Neuronal stem cell (in vitro differentiated cells): ENCODE data around the gene UTP25.

Source experiments
- DNase-seq: peaks from one replicate; pipeline ENCODE4 v3.0.0-alpha.2; 2013; ENCODE audit warnings: low spot score
- H2AFZ ChIP-seq: one replicate; pipeline ENCODE4 v1.6.1; 2013; ENCODE audit warnings: mild to moderate bottlenecking, low read length, inconsistent platforms
- H2AK5ac ChIP-seq: 2 replicates; pipeline ENCODE4 v1.6.1; 2013; ENCODE audit warnings: low read depth, mild to moderate bottlenecking, inconsistent platforms, low read length, moderate library complexity, mixed read lengths
- H2BK120ac ChIP-seq: 2 replicates; pipeline ENCODE4 v1.6.1; 2013; ENCODE audit warnings: low read depth, mild to moderate bottlenecking, inconsistent platforms, low read length, moderate library complexity, mixed read lengths
- H2BK12ac ChIP-seq: one replicate; pipeline ENCODE4 v1.6.1; 2013; ENCODE audit warnings: low read length, inconsistent platforms
- H2BK15ac ChIP-seq: 2 replicates; pipeline ENCODE4 v1.6.1; 2013; ENCODE audit warnings: mild to moderate bottlenecking, low read length, inconsistent platforms, mixed read lengths
- H2BK5ac ChIP-seq: one replicate; pipeline ENCODE4 v1.6.1; 2013; ENCODE audit warnings: inconsistent platforms, mild to moderate bottlenecking, low read length, moderate library complexity
- H3K14ac ChIP-seq: one replicate; pipeline ENCODE4 v1.6.1; 2013; ENCODE audit warnings: low read length, inconsistent platforms
- H3K18ac ChIP-seq: 2 replicates; pipeline ENCODE4 v1.6.1; 2013; ENCODE audit warnings: low read length, inconsistent platforms
- H3K23ac ChIP-seq: 2 replicates; pipeline ENCODE4 v1.6.1; 2013; ENCODE audit warnings: low read depth, mild to moderate bottlenecking, mixed read lengths, low read length, inconsistent platforms; ENCODE audit not compliant: poor library complexity
- H3K27ac ChIP-seq: replicated peaks from 3 replicates; pipeline ENCODE4 v1.5.1; 2013; ENCODE audit warnings: low read length, inconsistent platforms
- H3K27me3 ChIP-seq, 3 experiments: 2 replicates each; pipeline ENCODE4 v1.6.1; 2013; ENCODE audit warnings: low read length in 3 of 3, mild to moderate bottlenecking in 2 of 3, inconsistent platforms in 1 of 3, low read depth in 1 of 3, mixed read lengths in 1 of 3, moderate library complexity in 1 of 3; ENCODE audit not compliant: control insufficient read depth in 3 of 3, insufficient read depth in 3 of 3
- H3K36me3 ChIP-seq, 2 donors: replicated peaks in 1 of 2; 2 replicates each; pipeline ENCODE4 v1.6.1; 2013; ENCODE audit warnings: low read length in 2 of 2; ENCODE audit not compliant: control insufficient read depth in 2 of 2, insufficient read depth in 2 of 2
- H3K4ac ChIP-seq: 2 replicates; pipeline ENCODE4 v1.6.1; 2013; ENCODE audit warnings: inconsistent platforms, mild to moderate bottlenecking, low read length, moderate library complexity
- H3K4me1 ChIP-seq, 2 donors: 1 replicate in 1 of 2; 2 replicates in 1 of 2; pipeline ENCODE4 v1.6.1; 2013; ENCODE audit warnings: low read length in 2 of 2, low read depth in 1 of 2; ENCODE audit not compliant: control insufficient read depth in 2 of 2, insufficient read depth in 1 of 2
- H3K4me2 ChIP-seq: one replicate; pipeline ENCODE4 v1.6.1; 2013; ENCODE audit warnings: mild to moderate bottlenecking, low read length, inconsistent platforms; ENCODE audit not compliant: insufficient read depth, poor library complexity, severe bottlenecking
- H3K4me3 ChIP-seq, 2 donors: 2 replicates each; pipeline ENCODE4 v1.5.1; 2013; ENCODE audit warnings: low read length in 2 of 2, mild to moderate bottlenecking in 2 of 2, inconsistent platforms in 1 of 2, moderate library complexity in 1 of 2
- H3K79me1 ChIP-seq: one replicate; pipeline ENCODE4 v1.6.1; 2013; ENCODE audit warnings: low read depth, mild to moderate bottlenecking, inconsistent platforms, low read length, moderate library complexity
- H3K9ac ChIP-seq: one replicate; pipeline ENCODE4 v1.6.1; 2013; ENCODE audit warnings: mild to moderate bottlenecking, low read depth, low read length, inconsistent platforms; ENCODE audit not compliant: poor library complexity
- H3K9me3 ChIP-seq, 2 donors: replicated peaks in 1 of 2; 2 replicates each; pipeline versions ENCODE3 to v1.6.1; 2013; ENCODE audit warnings: low read length in 2 of 2, mild to moderate bottlenecking in 2 of 2, inconsistent platforms in 1 of 2, low read depth in 1 of 2, mixed read lengths in 1 of 2, moderate library complexity in 1 of 2; ENCODE audit not compliant: control insufficient read depth in 2 of 2, insufficient read depth in 1 of 2
- H4K8ac ChIP-seq: one replicate; pipeline ENCODE4 v1.6.1; 2013; ENCODE audit warnings: low read depth, mild to moderate bottlenecking, inconsistent platforms, low read length, moderate library complexity
- H4K91ac ChIP-seq: one replicate; pipeline ENCODE4 v1.6.1; 2013; ENCODE audit warnings: low read length, low read depth, mild to moderate bottlenecking, inconsistent platforms; ENCODE audit not compliant: poor library complexity
- WGBS, 2 donors: extraction: QIAGEN DNeasy Blood & Tissue Kit; methylation state at CpG; one replicate each; pipeline ENCODE4 v1.1.7; 2013; ENCODE audit warnings: missing lambda C conversion rate in 2 of 2, mixed read lengths in 1 of 2; ENCODE audit not compliant: insufficient read length in 2 of 2, insufficient replicate concordance in 1 of 2; ENCODE audit errors: extremely low coverage in 2 of 2; 5-methylcytosine and 5-hydroxymethylcytosine counted together

UTP25 gene

DNA sequence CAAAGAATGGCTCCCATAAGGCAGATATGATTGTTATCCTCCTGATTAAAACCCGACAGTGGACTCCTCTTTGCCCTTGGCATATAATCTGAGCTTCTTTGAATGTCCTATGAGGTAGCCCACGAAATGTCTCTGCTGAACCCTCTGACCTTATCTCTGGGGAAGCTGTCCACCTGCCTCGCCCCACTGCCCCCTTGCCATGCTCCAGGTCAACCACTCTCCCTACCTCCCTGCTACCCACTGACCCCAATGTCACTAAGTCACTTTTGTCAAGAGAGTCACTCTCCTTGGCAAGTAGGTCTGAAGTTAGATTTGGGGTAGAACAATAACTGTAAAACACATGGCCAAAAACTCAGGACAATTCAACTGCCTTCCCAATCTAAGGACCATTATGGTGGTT is 54.5 kb downstream of the UTP25 start:
- Histone ChIP-seq H3K18ac (no peak overlapping the region), H4K91ac (no peak overlapping the region), H3K9ac (no peak overlapping the region), H3K9me3 (no peaks in the 10 kb centered on the region), H3K36me3 (no peaks in the 10 kb centered on the region), H4K8ac (no peak overlapping the region), H3K27ac (no peak overlapping the region), H2BK5ac (no peak overlapping the region), H3K23ac (no peak overlapping the region), H3K14ac (no peak overlapping the region), H2AK5ac (no peak overlapping the region), H2AFZ (no peak overlapping the region), H3K4me1 (peaks cover 6 to 10% of the 10 kb centered on the region in 2 donors), H2BK12ac (no peak overlapping the region), H3K79me1 (no peaks in the 10 kb centered on the region), H3K4ac (no peak overlapping the region), H2BK120ac (no peak overlapping the region), H2BK15ac (no peak overlapping the region), H3K27me3 (no peaks in the 10 kb centered on the region), H3K4me2 (no peak overlapping the region), H3K4me3 (no peak overlapping the region)
- no CpG with 5 or more reads among the region's 3 CpGs for WGBS, 2 donors
- no peak for DNase-seq

GRCh38 chr1:209882942-209883340 is 55.2 kb downstream of the UTP25 start:
- Histone ChIP-seq H3K79me1 (no peaks in the 10 kb centered on the region), H3K36me3 (no peaks in the 10 kb centered on the region), H3K23ac (no peak overlapping the region), H2AK5ac (no peak overlapping the region), H3K4me1 (peaks cover 6 to 10% of the 10 kb centered on the region in 2 donors), H3K9me3 (no peaks in the 10 kb centered on the region), H2BK120ac (no peak overlapping the region), H4K8ac (no peak overlapping the region), H3K27ac (no peak overlapping the region), H3K18ac (no peak overlapping the region), H3K4me2 (no peak overlapping the region), H2BK5ac (no peak overlapping the region), H3K27me3 (no peaks in the 10 kb centered on the region), H2BK15ac (no peak overlapping the region), H3K14ac (no peak overlapping the region), H3K4me3 (no peak overlapping the region), H2AFZ (peak overlapping the region; percentile 70), H4K91ac (no peak overlapping the region), H2BK12ac (no peak overlapping the region), H3K9ac (no peak overlapping the region), H3K4ac (no peak overlapping the region)
- no CpG with 5 or more reads among the region's 2 CpGs for WGBS, 2 donors
- no peak for DNase-seq

DNA sequence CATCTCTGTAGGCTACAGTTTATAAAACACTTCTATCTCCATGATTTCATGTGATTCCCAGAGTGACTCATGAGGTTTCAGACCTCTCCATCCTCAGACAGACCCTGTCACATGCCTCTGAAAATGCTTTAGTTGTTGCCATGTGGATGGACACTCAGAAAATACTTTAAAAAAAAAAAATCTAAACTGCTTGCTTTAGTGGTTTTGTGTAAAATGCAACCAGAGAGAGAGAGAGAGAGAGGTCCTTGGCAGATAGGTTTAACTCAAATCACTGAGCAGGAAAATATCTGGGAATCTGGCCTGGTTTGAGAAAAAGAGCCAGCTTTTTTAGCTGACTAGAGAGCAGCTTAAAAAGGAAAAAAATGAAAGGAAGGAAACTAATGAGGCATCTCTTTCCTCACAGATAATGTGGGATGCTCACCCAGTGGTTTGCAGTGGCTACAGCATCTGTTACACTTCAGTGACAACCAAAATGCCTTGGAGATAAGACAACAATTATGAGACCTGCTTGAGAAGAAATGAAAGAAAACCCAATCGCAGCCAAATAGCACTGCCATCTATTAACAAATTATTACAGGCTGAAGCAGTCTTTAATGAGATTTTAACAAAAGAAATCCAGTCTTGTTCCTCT is 55.7 kb downstream of the UTP25 start:
- Histone ChIP-seq H2BK15ac (no peak overlapping the region), H3K4me2 (no peak overlapping the region), H2AK5ac (no peak overlapping the region), H2BK5ac (no peak overlapping the region), H3K23ac (no peak overlapping the region), H3K27me3 (no peaks in the 10 kb centered on the region), H4K91ac (no peak overlapping the region), H3K4me3 (no peak overlapping the region), H2BK120ac (no peak overlapping the region), H3K4ac (no peak overlapping the region), H4K8ac (no peak overlapping the region), H3K4me1 (peaks cover 6 to 10% of the 10 kb centered on the region in 2 donors), H2AFZ (peak overlapping the region; percentile 70), H3K27ac (no peak overlapping the region), H3K36me3 (no peaks in the 10 kb centered on the region), H3K79me1 (no peaks in the 10 kb centered on the region), H2BK12ac (no peak overlapping the region), H3K14ac (no peak overlapping the region), H3K18ac (no peak overlapping the region), H3K9ac (no peak overlapping the region), H3K9me3 (no peaks in the 10 kb centered on the region)
- no CpG with 5 or more reads among the region's 1 CpG for WGBS, 2 donors
- no peak for DNase-seq

DNA sequence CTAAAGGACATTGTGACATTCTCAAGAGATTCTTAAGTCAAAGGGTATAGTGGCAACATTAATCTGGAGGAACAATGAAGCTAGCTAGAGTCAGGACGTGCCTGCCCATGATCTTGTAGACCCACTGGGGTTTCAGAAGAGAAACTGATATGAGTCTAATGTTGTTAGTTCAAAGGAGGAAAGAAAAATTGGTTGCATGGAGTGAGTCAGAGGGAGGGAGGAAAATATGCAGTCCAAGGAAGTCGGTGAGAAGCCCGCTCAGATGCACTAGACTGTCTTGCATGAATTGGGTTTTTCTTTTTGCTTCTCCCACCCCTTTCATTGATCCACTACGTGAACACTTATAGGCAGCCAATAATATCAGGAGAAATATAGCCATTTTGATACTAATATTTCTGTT is 56.5 kb downstream of the UTP25 start:
- H3K9ac ChIP-seq: no peak overlapping the region
- H3K79me1 ChIP-seq: no peaks in the 10 kb centered on the region
- H3K9me3 ChIP-seq: no peaks in the 10 kb centered on the region
- H3K14ac ChIP-seq: no peak overlapping the region
- no peaks in the 10 kb centered on the region for H3K27me3 ChIP-seq
- no peak overlapping the region for H2BK12ac ChIP-seq
- no peaks in the 10 kb centered on the region for H3K36me3 ChIP-seq
- no peak overlapping the region for H2BK5ac ChIP-seq
- no peak overlapping the region for H3K18ac ChIP-seq
- H4K91ac ChIP-seq: no peak overlapping the region
- H3K27ac ChIP-seq: no peak overlapping the region
- H3K4me2 ChIP-seq: no peak overlapping the region
- H3K4ac ChIP-seq: no peak overlapping the region
- no peak overlapping the region for H3K23ac ChIP-seq
- H3K4me3 ChIP-seq: no peak overlapping the region
- H4K8ac ChIP-seq: no peak overlapping the region
- H2AFZ ChIP-seq: no peak overlapping the region
- DNase-seq: no peak
- H2BK15ac ChIP-seq: no peak overlapping the region
- H3K4me1 ChIP-seq: peaks cover 6 to 10% of the 10 kb centered on the region in 2 donors
- no peak overlapping the region for H2BK120ac ChIP-seq
- WGBS, 2 donors: no CpG with 5 or more reads among the region's 4 CpGs
- H2AK5ac ChIP-seq: no peak overlapping the region
